Measurements from ENCODE around the gene C1orf210. TPM values are rescaled to one million over a fixed set of nuclear protein-coding genes. Genes with fewer than 3 reads are reported as not detected.

Gene C1orf210
- total and polyA plus RNA-seq, 9 of the 15 experiments (the other 6 are each of a cell fraction or from before 2014, with no cell fraction given): 0.21 TPM; not detected in 8

GRCh38 chr1:43292216-43292615 lies 6.8 kb upstream of the C1orf210 start:
- Histone ChIP-seq H3K9me3 (replicated peaks; ENCODE audit: control insufficient read depth, insufficient read depth, low read depth, low read length) (no peaks in the 10 kb centered on the region), H3K27me3 (ENCODE audit: control insufficient read depth in 2 of 2, insufficient read depth in 2 of 2, low read length in 2 of 2) (peaks cover 53 to 57% of the 10 kb centered on the region in 2 experiments), H3K27ac (ENCODE audit: extremely low read depth, low read depth, low read length) (no peak overlapping the region), H4K20me1 (replicated peaks; ENCODE audit: control insufficient read depth, insufficient read depth, low read length) (peaks cover 6% of the 10 kb centered on the region), H3K4me3 (no peak overlapping the region), H3K9ac (ENCODE audit: insufficient read depth in 1 of 2, low read depth in 2 of 2, low read length in 2 of 2) (no peak overlapping the region), H3K79me2 (ENCODE audit: control insufficient read depth, insufficient read depth, low read length) (no peaks in the 10 kb centered on the region), H3K9me1 (ENCODE audit: control insufficient read depth, insufficient read depth, low read length) (no peaks in the 10 kb centered on the region), H3K36me3 (ENCODE audit: control insufficient read depth, insufficient read depth, low read length) (no peaks in the 10 kb centered on the region), H3K4me1 (replicated peaks in 1 of 2; ENCODE audit: control insufficient read depth in 2 of 2, insufficient read depth in 2 of 2, low read length in 2 of 2) (0 out of 5 replicates have a peak, but pooled peaks cover 0 to 3% of the 10 kb centered on the region in 2 experiments), H3K4me2 (ENCODE audit: insufficient read depth, low read length) (no peak overlapping the region), H2AFZ (ENCODE audit: low read depth, low read length) (no peak overlapping the region)
- BruUV-seq (replicated peaks): no TSS peak
- CTCF ChIA-PET (ENCODE audit: low intra/inter-chr PET ratio): no interaction called here
- 7% methylated on average over 7 of the region's 7 CpGs for WGBS (ENCODE audit: insufficient coverage, low coverage, missing lambda C conversion rate)
- DNase-seq (ENCODE audit: extremely low read depth in 1 of 4, low spot score in 3 of 4) (no peak), ATAC-seq (no peak), FAIRE-seq (no peak)
- POLR2A ChIA-PET: interaction anchor here (0.6 to 1.2 kb wide), 4 partner anchors 13 to 67 kb away, joined by 3 to 4 read pairs (median 4); partner anchors contain the start of gene CDC20
- in situ Hi-C loops (cut with MboI) (no loop called here), intact Hi-C loops (cut with micrococcal nuclease) (no loop called here)
- no peak for TF ChIP-seq MYC (IDR thresholded peaks at IDR 0.05; ENCODE audit: low read depth, low read length)
- no peak for TF ChIP-seq MYC (CRISPR knock-in tag; IDR thresholded peaks at IDR 0.05; ENCODE audit: borderline replicate concordance, low read depth)
- no peak for TF ChIP-seq ZNF696 (CRISPR knock-in tag; conservative IDR thresholded peaks at IDR 0.05)

GRCh38 chr1:43288785-43289706 lies 3.7 kb upstream of the C1orf210 start:
- no peak overlapping the region for H3K4me2 ChIP-seq (ENCODE audit: insufficient read depth, low read length)
- intact Hi-C loops (cut with micrococcal nuclease): no loop called here
- peaks cover 0 to 19% of the 10 kb centered on the region in 2 experiments; a peak in 3 of 5 replicates for H3K4me1 ChIP-seq (replicated peaks in 1 of 2; ENCODE audit: control insufficient read depth in 2 of 2, insufficient read depth in 2 of 2, low read length in 2 of 2)
- no peaks in the 10 kb centered on the region for H3K36me3 ChIP-seq (ENCODE audit: control insufficient read depth, insufficient read depth, low read length)
- FAIRE-seq (peak; percentile 29), ATAC-seq (no peak), DNase-seq (ENCODE audit: extremely low read depth in 1 of 4, low spot score in 3 of 4) (no peak)
- H2AFZ ChIP-seq (ENCODE audit: low read depth, low read length): no peak overlapping the region
- ChIA-PET POLR2A (interaction anchor here (0.6 to 1.0 kb wide), 4 partner anchors 12 to 34 kb away, joined by 3 to 5 read pairs (median 4); no protein-coding TSS in a partner anchor), CTCF (ENCODE audit: low intra/inter-chr PET ratio) (no interaction called here)
- H3K27ac ChIP-seq (ENCODE audit: extremely low read depth, low read depth, low read length): no peak overlapping the region
- in situ Hi-C loops (cut with MboI): no loop called here
- H3K9ac ChIP-seq (ENCODE audit: insufficient read depth in 1 of 2, low read depth in 2 of 2, low read length in 2 of 2): no peak overlapping the region
- H3K9me1 ChIP-seq (ENCODE audit: control insufficient read depth, insufficient read depth, low read length): peaks cover 3% of the 10 kb centered on the region
- H3K4me3 ChIP-seq: no peak overlapping the region
- peaks cover 53 to 85% of the 10 kb centered on the region in 2 experiments for H3K27me3 ChIP-seq (ENCODE audit: control insufficient read depth in 2 of 2, insufficient read depth in 2 of 2, low read length in 2 of 2)
- H4K20me1 ChIP-seq (replicated peaks; ENCODE audit: control insufficient read depth, insufficient read depth, low read length): peaks cover 14% of the 10 kb centered on the region
- WGBS (ENCODE audit: insufficient coverage, low coverage, missing lambda C conversion rate): 4% methylated on average over 12 of the region's 12 CpGs
- BruUV-seq (replicated peaks): no TSS peak
- no peaks in the 10 kb centered on the region for H3K9me3 ChIP-seq (replicated peaks; ENCODE audit: control insufficient read depth, insufficient read depth, low read depth, low read length)
- H3K79me2 ChIP-seq (ENCODE audit: control insufficient read depth, insufficient read depth, low read length): no peaks in the 10 kb centered on the region
- TF ChIP-seq IRF1 (CRISPR knock-in tag; IDR thresholded peaks at IDR 0.05; ENCODE audit: borderline replicate concordance): no peak
- no peak for TF ChIP-seq GTF2A2 (tag; IDR thresholded peaks at IDR 0.05)
- no peak for TF ChIP-seq MBD2 (IDR thresholded peaks at IDR 0.05; ENCODE audit: borderline replicate concordance, low read depth)
- 0 out of 2 replicates have a peak, but pooled peaks have one; percentile 9 for TF ChIP-seq HMBOX1 (IDR thresholded peaks at IDR 0.05)
- TF ChIP-seq MCM2 (IDR thresholded peaks at IDR 0.05; ENCODE audit: low read depth): no peak
- TF ChIP-seq XRCC4 (IDR thresholded peaks at IDR 0.05; ENCODE audit: extremely low read depth, insufficient read depth, insufficient read length): no peak
- no peak for TF ChIP-seq POLR2A (conservative IDR thresholded peaks at IDR 0.05)
- no peak for TF ChIP-seq NFIC (IDR thresholded peaks at IDR 0.05)
- no peak for TF ChIP-seq TCF3 (CRISPR knock-in tag; IDR thresholded peaks at IDR 0.05)
- TF ChIP-seq ESRRA (IDR thresholded peaks at IDR 0.05; ENCODE audit: borderline replicate concordance, low read depth): 0 out of 2 replicates have a peak, but pooled peaks have one; percentile 16
- no peak for TF ChIP-seq ZKSCAN3 (CRISPR knock-in tag; IDR thresholded peaks at IDR 0.05)
